H1 (cell line): ENCODE data around the gene PHLPP1. TPM values are rescaled to one million over a fixed set of nuclear protein-coding genes. Genes with fewer than 3 reads are reported as not detected.

Source experiments
- CTCF ChIA-PET: fragments of 300-600 bp; sonication (Branson Sonifier 250); formaldehyde crosslinking; loops from one replicate; lab custom pipeline; 2021; ENCODE audit not compliant: partially characterized antibody; lab: Charles Lee
- POLR2A ChIA-PET: fragments of 300-600 bp; sonication (Branson Sonifier 250); formaldehyde crosslinking; loops from one replicate; lab custom pipeline; 2021; ENCODE audit warnings: inconsistent platforms; ENCODE audit not compliant: partially characterized antibody; lab: Charles Lee
- DNase-seq, 2 experiments: peaks; one replicate each; pipeline versions ENCODE4 v3.0.0 to v3.0.0-alpha.2; 2010 to 2022; ENCODE audit warnings: low spot score in 2 of 2, low read depth in 1 of 2, mixed read lengths in 1 of 2
- FAIRE-seq: peaks from 2 replicates; lab custom pipeline; 2011; peaks lifted over from hg19 to GRCh38; lab: Jason Lieb, UNC
- H2AFZ ChIP-seq: 2 replicates; pipeline ENCODE4 v1.8.1; 2012; ENCODE audit warnings: low read length, inconsistent platforms
- H2AK5ac ChIP-seq: 2 replicates; pipeline ENCODE4 v1.6.1; 2013; ENCODE audit warnings: low read depth, low read length
- H2BK120ac ChIP-seq: replicated peaks from 2 replicates; pipeline ENCODE3; 2013; ENCODE audit warnings: low read depth, low read length, inconsistent platforms
- H2BK12ac ChIP-seq: 2 replicates; pipeline ENCODE4 v1.6.1; 2013; ENCODE audit warnings: low read depth, low read length
- H2BK15ac ChIP-seq: 2 replicates; pipeline ENCODE4 v1.6.1; 2013; ENCODE audit warnings: low read length
- H2BK20ac ChIP-seq: 2 replicates; pipeline ENCODE4 v1.6.1; 2013; ENCODE audit warnings: low read length
- H2BK5ac ChIP-seq: 2 replicates; pipeline ENCODE4 v1.6.1; 2013; ENCODE audit warnings: low read depth, low read length
- H3K14ac ChIP-seq: 2 replicates; pipeline ENCODE4 v1.6.1; 2013; ENCODE audit warnings: inconsistent platforms; ENCODE audit not compliant: insufficient read length
- H3K18ac ChIP-seq: 2 replicates; pipeline ENCODE4 v1.6.1; 2013; ENCODE audit warnings: low read length; ENCODE audit errors: extremely low read depth
- H3K23ac ChIP-seq: 2 replicates; pipeline ENCODE4 v1.6.1; 2013; ENCODE audit warnings: inconsistent platforms; ENCODE audit not compliant: insufficient read length
- H3K23me2 ChIP-seq: 2 replicates; pipeline ENCODE4 v1.6.1; 2013; ENCODE audit warnings: low read depth, low read length
- H3K27ac ChIP-seq: 2 replicates; pipeline ENCODE4 v1.6.1; 2011; ENCODE audit warnings: low read depth, low read length, inconsistent platforms
- H3K27me3 ChIP-seq, 4 experiments: replicated peaks in 1 of 4; 1 replicate in 1 of 4; 2 replicates in 3 of 4; pipeline versions ENCODE4 v1.6.1 to v1.8.1; 2011 to 2013; ENCODE audit warnings: low read length in 3 of 4, mild to moderate bottlenecking in 3 of 4, inconsistent platforms in 2 of 4, mixed read lengths in 2 of 4, moderate library complexity in 1 of 4; ENCODE audit not compliant: control insufficient read depth in 3 of 4, insufficient read depth in 3 of 4; ENCODE audit errors: extremely low read depth in 1 of 4
- H3K36me3 ChIP-seq, 4 experiments: 2 replicates each; pipeline versions ENCODE4 v1.6.1 to v1.8.1; 2011 to 2013; ENCODE audit warnings: mild to moderate bottlenecking in 4 of 4, low read length in 3 of 4, moderate library complexity in 2 of 4, control low read depth in 1 of 4, inconsistent platforms in 1 of 4; ENCODE audit not compliant: insufficient read depth in 4 of 4, control insufficient read depth in 2 of 4
- H3K4ac ChIP-seq: replicated peaks from 2 replicates; pipeline ENCODE3; 2013; ENCODE audit warnings: low read length, low read depth, mixed read lengths, inconsistent platforms; ENCODE audit not compliant: insufficient read length
- H3K4me1 ChIP-seq, 4 experiments: replicated peaks in 1 of 4; 1 replicate in 1 of 4; 2 replicates in 3 of 4; pipeline versions ENCODE4 v1.6.1 to v1.8.1; 2011 to 2013; ENCODE audit warnings: low read length in 3 of 4, inconsistent platforms in 2 of 4, mixed read lengths in 1 of 4; ENCODE audit not compliant: insufficient read depth in 4 of 4, control insufficient read depth in 3 of 4
- H3K4me2 ChIP-seq, 2 experiments: 2 replicates each; pipeline versions ENCODE4 v1.6.1 to v1.8.1; 2011 to 2013; ENCODE audit warnings: low read depth in 2 of 2, low read length in 2 of 2, control low read depth in 1 of 2, inconsistent platforms in 1 of 2, mild to moderate bottlenecking in 1 of 2; ENCODE audit not compliant: insufficient read depth in 1 of 2
- H3K4me3 ChIP-seq, 4 experiments: fragments of 200-600, 300-600 bp in 1 of 4; sonication (generic), shearing (Covaris generic), sonication (Bioruptor Twin) in 1 of 4; 2 replicates each; pipeline versions ENCODE4 v1.5.1 to v1.8.1; 2011 to 2016; ENCODE audit warnings: low read length in 4 of 4, low read depth in 3 of 4, control low read depth in 2 of 4, inconsistent platforms in 2 of 4, mild to moderate bottlenecking in 2 of 4, mixed read lengths in 1 of 4, moderate library complexity in 1 of 4; ENCODE audit not compliant: insufficient read depth in 2 of 4; ENCODE audit errors: extremely low read depth in 1 of 4
- H3K56ac ChIP-seq: replicated peaks from 2 replicates; pipeline ENCODE3; 2013; ENCODE audit warnings: low read depth, mild to moderate bottlenecking, mixed read lengths, low read length, inconsistent platforms; ENCODE audit not compliant: insufficient read length
- H3K79me1 ChIP-seq: 2 replicates; pipeline ENCODE4 v1.6.1; 2013; ENCODE audit warnings: low read depth, low read length, control low read depth
- H3K79me2 ChIP-seq, 2 experiments: 2 replicates each; pipeline versions ENCODE4 v1.6.1 to v1.8.1; 2012 to 2013; ENCODE audit warnings: low read length in 2 of 2, mild to moderate bottlenecking in 2 of 2, inconsistent platforms in 1 of 2; ENCODE audit not compliant: insufficient read depth in 2 of 2, control insufficient read depth in 1 of 2
- H3K9ac ChIP-seq, 4 experiments: replicated peaks in 1 of 4; 1 replicate in 1 of 4; 2 replicates in 3 of 4; pipeline versions ENCODE4 v1.6.1 to v1.8.1; 2011 to 2013; ENCODE audit warnings: low read depth in 3 of 4, low read length in 3 of 4, control low read depth in 2 of 4, mild to moderate bottlenecking in 2 of 4, moderate library complexity in 2 of 4, inconsistent platforms in 1 of 4; ENCODE audit errors: extremely low read depth in 1 of 4
- H3K9me3 ChIP-seq, 2 experiments: 2 replicates each; pipeline versions ENCODE4 v1.6.1 to v1.8.1; 2012 to 2013; ENCODE audit warnings: mild to moderate bottlenecking in 2 of 2, moderate library complexity in 2 of 2, control low read depth in 1 of 2, inconsistent platforms in 1 of 2, low read depth in 1 of 2, low read length in 1 of 2, mixed read lengths in 1 of 2; ENCODE audit not compliant: insufficient read depth in 2 of 2
- H4K20me1 ChIP-seq, 2 experiments: replicated peaks in 1 of 2; 2 replicates each; pipeline versions ENCODE3 to v1.8.1; 2011 to 2013; ENCODE audit warnings: inconsistent platforms in 2 of 2, low read length in 2 of 2, mild to moderate bottlenecking in 1 of 2; ENCODE audit not compliant: insufficient read depth in 2 of 2, control insufficient read depth in 1 of 2
- H4K5ac ChIP-seq: 2 replicates; pipeline ENCODE4 v1.6.1; 2013; ENCODE audit warnings: low read length, low read depth, mixed read lengths, inconsistent platforms; ENCODE audit not compliant: insufficient read length
- H4K8ac ChIP-seq: 2 replicates; pipeline ENCODE4 v1.8.0; 2013; ENCODE audit warnings: mild to moderate bottlenecking, moderate library complexity, low read length, inconsistent platforms; ENCODE audit not compliant: insufficient read depth; ENCODE audit errors: extremely low read depth
- H4K91ac ChIP-seq: replicated peaks from 2 replicates; pipeline ENCODE3; 2013; ENCODE audit warnings: low read length, mixed read lengths, inconsistent platforms; ENCODE audit not compliant: insufficient read length
- BCL11A ChIP-seq, 2 experiments: IDR thresholded peaks; one replicate each; pipeline ENCODE4 v1.6.1; 2011; ENCODE audit warnings: low read depth in 2 of 2, low read length in 2 of 2, mild to moderate bottlenecking in 2 of 2
- POLR2A ChIP-seq, 2 experiments: IDR thresholded peaks; 1 replicate in 1 of 2; 2 replicates in 1 of 2; pipeline ENCODE4 v1.6.1; 2011; ENCODE audit warnings: low read depth in 2 of 2, low read length in 2 of 2, mild to moderate bottlenecking in 2 of 2; ENCODE audit errors: control extremely low read depth in 1 of 2
- POLR2AphosphoS5 ChIP-seq: IDR thresholded peaks from 2 replicates; pipeline ENCODE4 v1.6.1; 2011; ENCODE audit warnings: low read depth, low read length
- TEAD4 ChIP-seq: IDR thresholded peaks from 2 replicates; pipeline ENCODE4 v1.6.1; 2012; ENCODE audit warnings: low read depth, low read length, inconsistent platforms, mixed read lengths
- WGBS, 2 experiments: shearing (Covaris generic) in 1 of 2; methylation state at CpG; one replicate each; pipeline versions ENCODE4 v1.1.6 to v1.1.7; 2013 to 2015; ENCODE audit warnings: low lambda C conversion rate in 2 of 2, mixed read lengths in 2 of 2, inconsistent platforms in 1 of 2, low coverage in 1 of 2, missing lambda C conversion rate in 1 of 2; ENCODE audit not compliant: insufficient replicate concordance in 2 of 2, insufficient coverage in 1 of 2, insufficient read length in 1 of 2; ENCODE audit errors: extremely low coverage in 1 of 2, missing lambda C conversion rate in 1 of 2; 5-methylcytosine and 5-hydroxymethylcytosine counted together
- polyA plus RNA-seq, 7 experiments: library from polyadenylated mRNA; depleted of rRNA in 3 of 7; stranded (reverse) in 5 of 7; unstranded in 2 of 7; fragments of >200 nt in 5 of 7; fragments of 200-250 nt in 2 of 7; gene quantifications; 1 replicate in 5 of 7; 2 replicates in 1 of 7; 4 replicates in 1 of 7; pipeline versions ENCODE4 v1.2.1 to v1.2.3, GENCODE V29; 2011 to 2013; ENCODE audit warnings: missing spikeins in 2 of 7, mixed read lengths in 2 of 7
- total RNA-seq: library from RNA; stranded (reverse); fragmentation: NEBNext Ultra II Directional; extraction: Animal tissue kit (Norgen Biotek cat#: 25700); gene quantifications from 2 replicates; pipeline ENCODE4 v1.2.1, GENCODE V29; 2021
- TF ChIP-seq, protein P1 (sequence below): IDR thresholded peaks from 2 replicates; pipeline ENCODE4 v1.6.1; 2012; ENCODE audit warnings: inconsistent platforms

PHLPP1 gene
- total and polyA plus RNA-seq, 2 of the 8 experiments (the other 6 are each of a cell fraction or from before 2014, with no cell fraction given) = 28.0 to 66.3 TPM

DNA sequence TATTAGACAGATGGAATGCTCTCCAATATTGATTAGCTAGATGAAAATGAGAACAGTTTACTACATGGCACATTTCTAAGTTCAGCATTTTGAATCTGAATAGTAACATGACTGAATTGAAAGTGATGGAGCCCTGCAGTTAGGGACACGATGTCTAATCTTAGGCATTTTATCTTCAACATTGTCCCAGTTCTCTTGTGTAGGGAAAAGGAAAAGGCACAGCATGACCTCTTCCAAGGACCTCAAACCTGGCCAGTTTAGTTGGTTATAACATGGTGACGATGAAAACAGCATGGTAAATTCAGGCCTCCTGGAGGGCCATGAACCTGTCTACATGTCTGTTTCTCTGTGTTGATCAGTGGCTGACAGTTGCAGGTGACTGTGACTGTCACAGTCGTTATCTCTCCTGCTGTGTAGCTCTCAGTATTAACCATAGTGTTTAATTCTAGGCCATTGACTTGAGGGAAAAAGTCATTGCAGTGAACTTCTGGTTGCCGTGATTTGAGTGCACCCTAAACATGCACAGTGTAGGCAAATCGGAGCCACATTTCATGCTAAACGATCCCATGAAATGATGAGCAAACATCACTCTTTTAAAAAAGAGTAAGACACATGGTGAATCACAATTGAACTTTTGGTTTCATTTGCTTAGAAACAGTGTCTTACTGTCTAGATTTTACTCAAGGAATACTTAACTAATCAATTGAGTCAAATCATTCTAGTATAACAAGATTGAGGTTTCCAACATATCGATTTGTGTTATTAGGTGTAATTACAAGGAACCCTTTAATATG is 129.7 kb downstream of the PHLPP1 start:
- Histone ChIP-seq H3K4me1 (peaks cover 0 to 11% (median 8%) of the 10 kb centered on the region in 4 experiments; a peak in 4 of 7 replicates), H3K79me2 (peaks cover 0 to 76% of the 10 kb centered on the region in 2 experiments; a peak in 3 of 4 replicates)
- TF ChIP-seq TEAD4 (no peak), BCL11A (IDR thresholded peaks at IDR 0.05; ENCODE audit: low read depth in 2 of 2, low read length in 2 of 2) (no peak), POLR2AphosphoS5 (no peak), POLR2A (IDR thresholded peaks at IDR 0.05; ENCODE audit: control extremely low read depth in 1 of 2, low read depth in 2 of 2, low read length in 2 of 2) (no peak)
- TF ChIP-seq, protein P1, sequence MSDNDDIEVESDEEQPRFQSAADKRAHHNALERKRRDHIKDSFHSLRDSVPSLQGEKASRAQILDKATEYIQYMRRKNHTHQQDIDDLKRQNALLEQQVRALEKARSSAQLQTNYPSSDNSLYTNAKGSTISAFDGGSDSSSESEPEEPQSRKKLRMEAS = no peak

More for the DNA sequence above, 129.7 kb downstream of the PHLPP1 start:
- H3K18ac ChIP-seq = no peak overlapping the region
- no peak overlapping the region for H4K91ac ChIP-seq
- WGBS, 2 experiments = 82% methylated on average over 7 of the region's 7 CpGs; no CpG with 5 or more reads in 1 of the 2 experiments
- H3K14ac ChIP-seq = no peak overlapping the region
- H3K27me3 ChIP-seq = no peaks in the 10 kb centered on the region
- no peak overlapping the region for H3K27ac ChIP-seq
- no peaks in the 10 kb centered on the region for H3K36me3 ChIP-seq
- no peak overlapping the region for H2BK15ac ChIP-seq
- no peak overlapping the region for H2AK5ac ChIP-seq
- no peaks in the 10 kb centered on the region for H3K23me2 ChIP-seq
- no peak overlapping the region for H2AFZ ChIP-seq
- no peak overlapping the region for H3K23ac ChIP-seq
- no peak overlapping the region for H2BK20ac ChIP-seq
- DNase-seq = no peak
- no peak overlapping the region; the same call in 1 of the 2 replicates for H2BK12ac ChIP-seq
- H3K4me3 ChIP-seq = no peak overlapping the region
- no peak overlapping the region for H4K8ac ChIP-seq
- H3K4ac ChIP-seq = no peak overlapping the region
- no peak overlapping the region for H2BK5ac ChIP-seq
- H4K20me1 ChIP-seq = no peaks in the 10 kb centered on the region
- CTCF ChIA-PET = no interaction called here
- H2BK120ac ChIP-seq = no peak overlapping the region
- H3K56ac ChIP-seq = no peak overlapping the region
- H3K9ac ChIP-seq = no peak overlapping the region
- H4K5ac ChIP-seq = no peak overlapping the region
- POLR2A ChIA-PET = interaction anchor here (0.6 to 1.5 kb wide), 2 partner anchors 13 to 478 kb away, joined by 4 read pairs; no protein-coding TSS in a partner anchor
- no peaks in the 10 kb centered on the region for H3K79me1 ChIP-seq
- H3K9me3 ChIP-seq = no peaks in the 10 kb centered on the region
- no peak overlapping the region for H3K4me2 ChIP-seq
- peak; percentile 60 for FAIRE-seq
